GM21360 (cell line): Measurements from ENCODE around the gene LLCFC1.
"Not testable (repeated sequence)": the region's sequence is repeated elsewhere in the genome, so short reads cannot be mapped to it uniquely, and the experiment has no call there.

Experiments used
- ATAC-seq: cut with Tn5 transposase; IDR thresholded peaks from one replicate; pipeline ENCODE4 v1.9.1; 2021; ENCODE audit warnings: mild to moderate bottlenecking, moderate library complexity; ENCODE audit not compliant: unreplicated experiment

Gene LLCFC1

GRCh38 chr7:142974626-142975025, 35.3 kb downstream of the LLCFC1 start:
- ATAC-seq: no peak

- ATAC-seq: not testable (repeated sequence)
Observed at GRCh38 chr7:142978402-142978801, 39.1 kb downstream of the LLCFC1 start.

GRCh38 chr7:142983825-142984224, 44.5 kb downstream of the LLCFC1 start:
- no peak for ATAC-seq

GRCh38 chr7:142984297-142984696, 45.0 kb downstream of the LLCFC1 start:
- ATAC-seq: no peak
